AG04450 (cell line): ENCODE measurements around the gene CACNA1D. TPM values are rescaled to one million over a fixed set of nuclear protein-coding genes. Genes with fewer than 3 reads are reported as not detected.

Experiments
- CTCF ChIA-PET: fragments of 300-600, 350-600 bp; formaldehyde crosslinking; extraction: SDS; loops from one replicate; lab custom pipeline; 2022; ENCODE audit warnings: antibody characterized with exemption, inconsistent platforms; lab: Charles Lee
- POLR2A ChIA-PET: fragments of 350-600 bp; formaldehyde crosslinking; extraction: SDS; loops from one replicate; lab custom pipeline; 2021; ENCODE audit warnings: antibody characterized with exemption, inconsistent platforms; lab: Yijun Ruan, JAX
- DNase-seq: peaks from one replicate; pipeline ENCODE4 v3.0.0-alpha.2; 2011; ENCODE audit warnings: low read depth, low spot score
- H3K27ac ChIP-seq: one replicate; pipeline ENCODE4 v1.5.1; 2012; ENCODE audit warnings: low read depth, low read length, control low read depth
- H3K27me3 ChIP-seq: one replicate; pipeline ENCODE4 v1.6.0; 2012; ENCODE audit warnings: low read length; ENCODE audit not compliant: control insufficient read depth, insufficient read depth
- H3K4me3 ChIP-seq: 2 replicates; pipeline ENCODE4 v1.5.1; 2011; ENCODE audit warnings: mild to moderate bottlenecking, low read depth, low read length, control low read depth
- H3K9me3 ChIP-seq: 2 replicates; pipeline ENCODE4 v1.5.1; 2012; ENCODE audit warnings: low read length; ENCODE audit not compliant: control insufficient read depth, insufficient read depth
- CTCF ChIP-seq: IDR thresholded peaks from 2 replicates; pipeline ENCODE4 v1.5.1; 2011; ENCODE audit warnings: low read depth, low read length, control low read depth, inconsistent platforms
- polyA plus RNA-seq: library from polyadenylated mRNA; depleted of rRNA; stranded (reverse); fragments of >200 nt; gene quantifications from 2 replicates; pipeline ENCODE4 v1.2.3, GENCODE V29; 2011

Gene CACNA1D
- polyA plus RNA-seq, 1 experiment = 0.07 TPM

GRCh38 chr3:53772562-53772961 lies 278.2 kb downstream of the CACNA1D start:
- Histone ChIP-seq H3K9me3 (no peaks in the 10 kb centered on the region), H3K27ac (no peak overlapping the region), H3K27me3 (peaks cover 18% of the 10 kb centered on the region), H3K4me3 (no peak overlapping the region)
- ChIA-PET POLR2A (no interaction called here), CTCF (interaction anchor here (1.0 kb wide), 1 partner anchor 31 kb away, joined by 3 read pairs; no protein-coding TSS in a partner anchor)
- no peak for DNase-seq
- no peak for TF ChIP-seq CTCF

GRCh38 chr3:53773021-53773436 lies 278.6 kb downstream of the CACNA1D start:
- peak; percentile 8 for DNase-seq
- no peak overlapping the region for H3K4me3 ChIP-seq
- ChIA-PET CTCF (interaction anchor here (1.0 kb wide), 1 partner anchor 31 kb away, joined by 3 read pairs; no protein-coding TSS in a partner anchor), POLR2A (no interaction called here)
- H3K27me3 ChIP-seq = peaks cover 15% of the 10 kb centered on the region
- peak overlapping the region; percentile 84 for H3K27ac ChIP-seq
- no peaks in the 10 kb centered on the region for H3K9me3 ChIP-seq
- no peak for TF ChIP-seq CTCF

GRCh38 chr3:53773611-53774368 lies 279.4 kb downstream of the CACNA1D start:
- H3K4me3 ChIP-seq = no peak overlapping the region
- POLR2A ChIA-PET = interaction anchor here (0.7 kb wide), 1 partner anchor 117 kb away, joined by 5 read pairs; no protein-coding TSS in a partner anchor
- DNase-seq = peak; percentile 73
- no peak for TF ChIP-seq CTCF
- no peaks in the 10 kb centered on the region for H3K9me3 ChIP-seq
- H3K27me3 ChIP-seq = peaks cover 13% of the 10 kb centered on the region
- CTCF ChIA-PET = no interaction called here
- peak overlapping the region; percentile 84 for H3K27ac ChIP-seq

GRCh38 chr3:53774414-53774813 lies 280.0 kb downstream of the CACNA1D start:
- no peak for DNase-seq
- H3K27me3 ChIP-seq = peaks cover 8% of the 10 kb centered on the region
- ChIA-PET POLR2A (no interaction called here), CTCF (no interaction called here)
- no peak overlapping the region for H3K4me3 ChIP-seq
- H3K27ac ChIP-seq = no peak overlapping the region
- no peaks in the 10 kb centered on the region for H3K9me3 ChIP-seq
- TF ChIP-seq CTCF = no peak

GRCh38 chr3:53775018-53775417 lies 280.6 kb downstream of the CACNA1D start:
- ChIA-PET CTCF (interaction anchor here (1.3 kb wide), 1 partner anchor 65 kb away, joined by 4 read pairs; no protein-coding TSS in a partner anchor), POLR2A (no interaction called here)
- Histone ChIP-seq H3K4me3 (no peak overlapping the region), H3K27me3 (peaks cover 7% of the 10 kb centered on the region), H3K27ac (no peak overlapping the region), H3K9me3 (no peaks in the 10 kb centered on the region)
- TF ChIP-seq CTCF = no peak
- DNase-seq = no peak
